ENCODE results near the gene SLC13A4.
"Not testable (repeated sequence)": the region's sequence is repeated elsewhere in the genome, so short reads cannot be mapped to it uniquely, and the experiment has no call there.

Gene SLC13A4

DNA sequence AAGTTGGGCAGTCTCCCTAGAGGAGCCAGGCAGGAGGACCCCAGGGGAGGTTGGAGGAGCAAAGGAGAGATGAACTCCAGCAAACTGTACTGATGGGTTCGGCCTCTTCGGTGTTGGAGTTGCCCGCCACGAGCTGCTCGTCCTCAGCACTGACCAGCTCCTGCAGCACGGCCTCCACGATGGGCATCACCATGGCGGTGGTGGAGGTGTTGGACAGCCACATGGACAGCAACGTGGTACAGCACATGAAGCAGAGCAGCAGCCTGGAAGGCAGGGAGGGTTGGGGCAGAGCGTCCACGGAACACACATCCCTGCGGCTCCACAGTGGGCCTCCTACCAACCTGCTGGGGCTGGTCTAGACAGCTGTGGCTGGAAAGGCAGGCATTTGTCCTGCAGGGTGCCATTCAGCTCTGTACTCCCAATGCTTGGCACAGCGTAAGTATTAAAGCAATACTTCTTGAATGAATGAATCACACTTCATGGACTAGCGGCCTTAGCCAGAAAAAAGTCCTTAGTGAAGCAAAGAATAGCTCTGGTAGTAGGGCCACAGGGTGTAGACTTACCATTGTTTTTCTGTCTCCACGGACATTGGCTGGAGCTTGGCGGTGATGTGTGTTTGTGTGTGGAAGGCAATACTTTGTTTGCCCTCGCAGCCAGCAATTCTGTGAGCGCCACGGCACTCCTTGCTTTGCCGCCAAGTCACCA, 21.8 kb downstream of the SLC13A4 start:
- no peaks in the 10 kb centered on the region for H3K9me3 ChIP-seq (ENCODE audit: control insufficient read depth, insufficient read depth, low read length)
- no peaks in the 10 kb centered on the region for H3K36me3 ChIP-seq (ENCODE audit: control insufficient read depth, insufficient read depth, low read length)

DNA sequence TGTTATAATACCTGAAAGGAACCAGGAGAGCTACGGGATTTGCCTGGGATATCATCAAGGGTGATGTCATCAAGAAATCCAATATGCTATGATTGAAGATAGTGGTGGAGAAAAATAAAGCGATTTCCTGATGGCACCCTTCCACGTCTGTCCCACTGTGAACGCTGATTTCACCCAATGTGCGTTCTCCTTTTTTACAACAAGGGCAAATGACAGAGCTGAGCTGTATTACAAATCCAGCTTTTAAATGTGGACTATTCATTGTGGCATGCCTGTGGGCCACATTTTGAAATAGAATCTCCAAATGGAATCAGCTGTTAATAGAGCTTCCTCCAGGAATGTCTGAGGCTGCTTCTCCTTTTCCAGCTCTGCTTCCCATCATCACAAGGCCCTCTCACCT, 23.3 kb downstream of the SLC13A4 start:
- H3K4me3 ChIP-seq (ENCODE audit: low read depth, low read length) = no peak overlapping the region
- no peaks in the 10 kb centered on the region for H3K36me3 ChIP-seq (ENCODE audit: control insufficient read depth, insufficient read depth, low read length)
- no peaks in the 10 kb centered on the region for H3K9me3 ChIP-seq (ENCODE audit: control insufficient read depth, insufficient read depth, low read length)
- H3K9ac ChIP-seq (ENCODE audit: low read depth, low read length) = no peak overlapping the region
- H3K4me1 ChIP-seq (ENCODE audit: control insufficient read depth, insufficient read depth, low read length) = no peaks in the 10 kb centered on the region
- no peaks in the 10 kb centered on the region for H3K27me3 ChIP-seq (ENCODE audit: control insufficient read depth, insufficient read depth, low read length)

More for the DNA sequence above, 21.8 kb downstream of the SLC13A4 start:
- no peak overlapping the region for H3K4me3 ChIP-seq (ENCODE audit: low read depth, low read length)
- peaks cover 3% of the 10 kb centered on the region for H3K4me1 ChIP-seq (ENCODE audit: control insufficient read depth, insufficient read depth, low read length)
- H3K27me3 ChIP-seq (ENCODE audit: control insufficient read depth, insufficient read depth, low read length) = no peaks in the 10 kb centered on the region
- no peak overlapping the region for H3K9ac ChIP-seq (ENCODE audit: low read depth, low read length)

DNA sequence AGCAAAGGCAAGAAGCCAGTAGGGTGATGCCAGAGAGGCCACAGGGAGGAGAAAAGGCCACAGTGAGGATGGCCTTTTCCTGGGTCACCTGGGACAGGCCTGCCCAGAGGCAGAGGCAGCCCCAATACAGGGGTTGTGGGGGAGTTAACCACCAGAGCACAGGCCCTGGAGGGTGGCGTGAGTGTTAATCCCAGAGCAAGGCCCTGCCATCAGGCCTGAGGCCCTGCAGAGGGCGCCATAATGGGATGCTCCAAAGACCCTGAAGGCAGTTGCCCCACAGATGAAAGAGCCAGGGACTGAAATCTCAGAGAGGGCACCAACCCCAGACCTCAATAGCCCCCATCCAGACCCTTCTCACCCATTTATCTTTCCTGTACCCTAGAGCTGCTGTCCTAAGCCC, 23.9 kb downstream of the SLC13A4 start:
- Histone ChIP-seq H3K4me1 (ENCODE audit: control insufficient read depth, insufficient read depth, low read length) (no peaks in the 10 kb centered on the region), H3K4me3 (ENCODE audit: low read depth, low read length) (no peak overlapping the region), H3K36me3 (ENCODE audit: control insufficient read depth, insufficient read depth, low read length) (no peaks in the 10 kb centered on the region), H3K27me3 (ENCODE audit: control insufficient read depth, insufficient read depth, low read length) (no peaks in the 10 kb centered on the region), H3K9me3 (ENCODE audit: control insufficient read depth, insufficient read depth, low read length) (no peaks in the 10 kb centered on the region), H3K9ac (ENCODE audit: low read depth, low read length) (no peak overlapping the region)

DNA sequence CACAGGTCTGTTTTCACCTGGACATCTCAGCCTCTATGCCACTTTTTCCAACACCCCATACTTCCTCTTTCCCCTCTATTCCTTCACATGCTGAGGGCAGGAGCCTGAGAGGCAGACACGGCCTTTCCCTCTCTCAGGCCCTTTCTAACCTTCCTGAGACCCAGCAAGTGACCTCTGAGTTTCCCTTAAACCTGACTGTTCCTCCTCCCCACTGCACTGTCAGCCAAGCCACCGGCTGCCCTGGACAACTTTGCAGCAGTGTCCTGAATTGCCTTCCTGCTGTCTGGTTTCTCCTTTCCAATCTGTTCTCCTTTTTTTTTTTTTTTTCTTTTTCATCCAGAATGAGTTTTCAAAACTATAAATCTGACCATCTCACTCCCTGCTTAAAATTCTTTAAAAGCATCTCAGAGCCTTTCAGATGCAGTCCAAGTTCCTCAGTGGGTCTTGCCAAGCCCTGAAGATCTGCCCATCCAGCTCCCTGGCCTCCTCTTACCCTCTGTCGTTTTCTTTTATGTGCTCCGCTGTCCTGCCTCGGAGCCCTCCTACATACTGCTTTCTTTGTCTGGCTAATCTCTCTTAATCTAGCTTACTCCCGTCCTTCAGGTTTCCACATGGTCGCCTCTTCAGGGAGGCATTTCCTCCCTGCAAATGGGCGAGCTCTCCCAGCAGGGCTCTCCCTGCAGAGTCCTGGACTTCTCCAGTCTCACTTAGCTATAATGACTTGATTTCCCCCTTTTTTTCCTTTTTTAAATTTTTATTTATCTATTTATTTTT, 30.5 kb downstream of the SLC13A4 start:
- H3K9ac ChIP-seq (ENCODE audit: low read depth, low read length) = no peak overlapping the region
- H3K4me1 ChIP-seq (ENCODE audit: control insufficient read depth, insufficient read depth, low read length) = no peaks in the 10 kb centered on the region
- no peak overlapping the region for H3K4me3 ChIP-seq (ENCODE audit: low read depth, low read length)
- no peaks in the 10 kb centered on the region for H3K36me3 ChIP-seq (ENCODE audit: control insufficient read depth, insufficient read depth, low read length)
- H3K9me3 ChIP-seq (ENCODE audit: control insufficient read depth, insufficient read depth, low read length) = no peaks in the 10 kb centered on the region
- H3K27me3 ChIP-seq (ENCODE audit: control insufficient read depth, insufficient read depth, low read length) = no peaks in the 10 kb centered on the region

DNA sequence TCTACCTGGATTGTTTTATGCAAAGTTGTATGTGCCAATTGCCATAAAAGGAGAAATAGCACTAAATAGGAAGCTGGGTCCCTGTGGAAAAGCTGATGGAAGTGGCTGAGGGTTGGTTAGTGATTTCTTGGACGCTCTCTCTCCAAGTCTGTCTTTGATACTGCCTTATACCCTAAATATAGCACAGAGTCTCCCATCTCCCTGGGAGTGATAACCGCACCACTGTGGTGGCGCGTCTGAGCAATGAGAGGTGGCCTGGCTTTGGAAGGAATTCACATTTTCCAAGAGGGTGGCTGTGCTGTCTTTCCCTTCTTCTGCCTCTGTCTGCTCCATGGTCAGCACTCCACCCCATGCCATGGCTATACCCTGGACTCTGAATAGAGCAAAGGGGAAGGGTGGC, 34.4 kb downstream of the SLC13A4 start:
- Histone ChIP-seq H3K9me3 (ENCODE audit: control insufficient read depth, insufficient read depth, low read length) (no peaks in the 10 kb centered on the region), H3K36me3 (ENCODE audit: control insufficient read depth, insufficient read depth, low read length) (no peaks in the 10 kb centered on the region), H3K4me3 (ENCODE audit: low read depth, low read length) (no peak overlapping the region), H3K27me3 (ENCODE audit: control insufficient read depth, insufficient read depth, low read length) (no peaks in the 10 kb centered on the region), H3K4me1 (ENCODE audit: control insufficient read depth, insufficient read depth, low read length) (no peaks in the 10 kb centered on the region), H3K9ac (ENCODE audit: low read depth, low read length) (no peak overlapping the region)

DNA sequence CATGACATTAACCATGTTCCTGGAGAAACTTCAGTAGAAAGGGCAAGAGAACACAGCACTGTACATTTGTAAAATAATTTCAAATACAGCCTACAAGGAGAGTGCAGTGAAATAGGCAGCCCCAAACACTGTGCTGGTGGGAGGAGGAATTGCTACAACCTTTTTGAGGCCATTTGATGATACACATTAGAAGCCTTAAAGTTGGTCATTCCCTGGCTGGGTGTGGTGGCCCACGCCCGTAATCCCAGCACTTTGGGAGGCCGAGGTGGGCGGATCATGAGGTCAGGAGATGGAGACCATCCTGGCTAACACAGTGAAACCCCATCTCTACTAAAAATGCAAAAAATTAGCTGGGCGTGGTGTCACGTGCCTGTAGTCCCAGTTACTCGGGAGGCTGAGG, 35.4 kb downstream of the SLC13A4 start:
- H3K9ac ChIP-seq (ENCODE audit: low read depth, low read length); H3K36me3 ChIP-seq (ENCODE audit: control insufficient read depth, insufficient read depth, low read length); H3K4me3 ChIP-seq (ENCODE audit: low read depth, low read length); H3K9me3 ChIP-seq (ENCODE audit: control insufficient read depth, insufficient read depth, low read length); H3K27me3 ChIP-seq (ENCODE audit: control insufficient read depth, insufficient read depth, low read length); H3K4me1 ChIP-seq (ENCODE audit: control insufficient read depth, insufficient read depth, low read length): not testable (repeated sequence)

DNA sequence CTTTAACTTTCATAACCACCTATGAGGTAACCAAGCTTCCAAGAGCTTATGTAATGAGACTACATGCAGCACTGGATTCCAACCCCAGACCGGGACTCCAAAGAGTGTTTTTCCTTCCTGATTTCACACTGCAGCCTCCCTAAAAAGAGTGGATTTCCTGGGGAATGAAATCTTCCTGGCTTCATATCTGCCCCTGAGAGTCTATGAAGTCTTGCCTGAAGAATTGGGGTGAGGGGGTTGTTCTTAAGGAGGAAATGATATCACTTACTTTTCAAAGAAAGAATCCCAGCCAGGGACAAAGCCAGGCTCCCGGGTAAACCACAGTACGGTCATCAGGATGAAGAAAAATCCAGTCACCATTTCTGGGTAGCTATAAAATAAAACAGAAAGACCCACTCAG, 35.9 kb downstream of the SLC13A4 start:
- Histone ChIP-seq H3K36me3 (ENCODE audit: control insufficient read depth, insufficient read depth, low read length) (no peaks in the 10 kb centered on the region), H3K27me3 (ENCODE audit: control insufficient read depth, insufficient read depth, low read length) (no peaks in the 10 kb centered on the region), H3K9me3 (ENCODE audit: control insufficient read depth, insufficient read depth, low read length) (no peaks in the 10 kb centered on the region), H3K4me1 (ENCODE audit: control insufficient read depth, insufficient read depth, low read length) (no peaks in the 10 kb centered on the region), H3K9ac (ENCODE audit: low read depth, low read length) (no peak overlapping the region), H3K4me3 (ENCODE audit: low read depth, low read length) (no peak overlapping the region)

DNA sequence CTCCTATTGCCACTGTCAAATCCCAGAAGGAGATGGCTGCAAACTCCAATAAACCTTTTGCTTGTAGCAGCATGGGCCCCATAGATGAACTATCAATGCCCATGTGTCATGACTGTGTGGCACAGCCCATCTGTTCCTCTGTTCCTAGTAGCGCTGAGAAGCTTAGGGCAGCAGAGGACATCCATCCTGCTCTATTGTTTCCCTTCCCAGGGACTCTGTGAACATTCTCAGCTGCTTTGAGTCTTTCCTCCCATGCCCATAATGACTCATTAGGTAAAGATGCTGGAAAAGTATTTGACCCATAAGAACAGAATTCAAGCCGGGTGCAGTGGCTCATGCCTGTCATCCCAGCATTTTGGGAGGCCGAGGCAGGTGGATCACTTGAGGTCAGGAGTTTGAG, 37.4 kb downstream of the SLC13A4 start:
- H3K27me3 ChIP-seq (ENCODE audit: control insufficient read depth, insufficient read depth, low read length) = no peaks in the 10 kb centered on the region
- H3K4me1 ChIP-seq (ENCODE audit: control insufficient read depth, insufficient read depth, low read length) = no peaks in the 10 kb centered on the region
- no peaks in the 10 kb centered on the region for H3K36me3 ChIP-seq (ENCODE audit: control insufficient read depth, insufficient read depth, low read length)
- H3K9me3 ChIP-seq (ENCODE audit: control insufficient read depth, insufficient read depth, low read length) = no peaks in the 10 kb centered on the region
- H3K4me3 ChIP-seq (ENCODE audit: low read depth, low read length) = no peak overlapping the region
- H3K9ac ChIP-seq (ENCODE audit: low read depth, low read length) = no peak overlapping the region

DNA sequence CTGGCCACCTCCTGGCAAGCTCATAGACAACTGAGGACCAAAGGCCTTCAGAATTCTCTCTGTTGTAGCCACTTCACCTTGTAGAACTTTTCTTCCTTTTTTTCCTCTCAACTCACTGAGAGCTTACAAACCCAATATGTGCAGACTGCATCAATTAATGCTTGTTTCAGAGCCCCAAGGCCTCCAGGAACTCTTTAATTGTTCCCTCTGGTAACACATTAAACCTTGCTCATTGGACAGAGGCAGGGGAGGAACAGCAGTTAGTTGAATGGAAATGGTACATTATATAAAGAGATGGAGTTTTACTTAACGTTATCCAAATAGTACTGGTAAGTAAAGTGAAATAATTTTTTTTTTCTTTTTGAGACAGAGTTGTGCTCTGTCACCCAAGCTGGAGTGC, 40.5 kb downstream of the SLC13A4 start:
- H3K27me3 ChIP-seq (ENCODE audit: control insufficient read depth, insufficient read depth, low read length) = no peaks in the 10 kb centered on the region
- H3K9me3 ChIP-seq (ENCODE audit: control insufficient read depth, insufficient read depth, low read length) = no peaks in the 10 kb centered on the region
- H3K4me1 ChIP-seq (ENCODE audit: control insufficient read depth, insufficient read depth, low read length) = no peaks in the 10 kb centered on the region
- no peak overlapping the region for H3K4me3 ChIP-seq (ENCODE audit: low read depth, low read length)
- H3K9ac ChIP-seq (ENCODE audit: low read depth, low read length) = no peak overlapping the region
- H3K36me3 ChIP-seq (ENCODE audit: control insufficient read depth, insufficient read depth, low read length) = no peaks in the 10 kb centered on the region

DNA sequence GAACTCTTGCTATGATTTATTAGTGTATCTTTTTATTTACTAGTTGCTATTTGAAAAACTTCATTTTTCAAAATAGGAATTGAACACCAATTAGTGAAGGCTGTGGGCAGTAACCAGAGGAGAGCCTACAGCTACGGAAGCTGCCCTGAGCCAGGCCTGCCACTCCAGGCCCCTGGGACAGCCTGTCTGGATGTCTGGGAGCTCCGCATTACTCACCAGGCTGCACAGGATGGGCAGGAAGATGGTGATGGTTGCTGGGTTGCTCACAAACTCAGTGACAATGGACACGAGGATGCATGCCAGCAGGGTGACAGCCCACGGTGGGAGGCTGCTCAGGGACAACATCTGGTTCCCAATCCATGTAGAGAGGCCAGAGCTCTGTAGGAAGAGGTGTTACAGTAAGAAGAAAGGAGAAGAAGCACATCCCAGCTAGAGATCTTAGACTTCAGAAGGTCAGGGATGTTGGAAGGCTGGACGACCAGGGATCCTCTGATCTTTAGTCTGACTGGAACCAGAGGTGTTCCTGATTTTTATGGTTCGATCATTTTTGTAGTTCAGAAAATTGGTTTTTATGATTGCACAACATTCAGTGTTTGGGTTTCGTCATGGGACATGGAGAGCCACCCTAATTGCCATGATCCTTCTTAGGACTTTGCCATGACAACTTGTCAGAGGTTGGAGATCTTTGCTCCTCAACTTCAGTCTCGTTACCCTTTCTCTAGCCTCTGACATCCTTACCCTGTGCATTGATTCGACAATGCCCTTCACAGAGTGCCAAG, 42.5 kb downstream of the SLC13A4 start:
- Histone ChIP-seq H3K27me3 (ENCODE audit: control insufficient read depth, insufficient read depth, low read length) (no peaks in the 10 kb centered on the region), H3K4me1 (ENCODE audit: control insufficient read depth, insufficient read depth, low read length) (no peaks in the 10 kb centered on the region), H3K4me3 (ENCODE audit: low read depth, low read length) (no peak overlapping the region), H3K9ac (ENCODE audit: low read depth, low read length) (no peak overlapping the region), H3K36me3 (ENCODE audit: control insufficient read depth, insufficient read depth, low read length) (no peaks in the 10 kb centered on the region), H3K9me3 (ENCODE audit: control insufficient read depth, insufficient read depth, low read length) (no peaks in the 10 kb centered on the region)

DNA sequence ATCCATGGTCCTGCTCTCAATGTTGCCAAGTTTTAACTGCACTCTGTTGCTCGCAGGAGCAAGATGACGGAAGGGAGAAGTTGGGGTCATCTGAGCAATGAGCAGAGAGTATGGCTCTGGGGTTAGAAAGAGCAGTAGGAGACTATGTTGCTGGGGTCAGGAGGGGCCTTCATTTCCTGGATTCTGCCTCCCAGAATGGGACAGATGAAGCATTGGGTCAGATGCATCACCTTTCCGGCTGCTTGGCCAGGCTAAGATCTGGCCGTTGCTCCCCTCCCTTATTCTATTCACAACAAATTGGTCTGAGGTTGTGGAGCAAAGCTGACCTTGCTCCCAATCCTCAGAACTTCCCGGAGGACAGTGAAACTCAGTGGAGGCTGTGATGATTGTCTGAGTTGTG, 43.3 kb downstream of the SLC13A4 start:
- H3K9ac ChIP-seq (ENCODE audit: low read depth, low read length) = no peak overlapping the region
- no peaks in the 10 kb centered on the region for H3K36me3 ChIP-seq (ENCODE audit: control insufficient read depth, insufficient read depth, low read length)

DNA sequence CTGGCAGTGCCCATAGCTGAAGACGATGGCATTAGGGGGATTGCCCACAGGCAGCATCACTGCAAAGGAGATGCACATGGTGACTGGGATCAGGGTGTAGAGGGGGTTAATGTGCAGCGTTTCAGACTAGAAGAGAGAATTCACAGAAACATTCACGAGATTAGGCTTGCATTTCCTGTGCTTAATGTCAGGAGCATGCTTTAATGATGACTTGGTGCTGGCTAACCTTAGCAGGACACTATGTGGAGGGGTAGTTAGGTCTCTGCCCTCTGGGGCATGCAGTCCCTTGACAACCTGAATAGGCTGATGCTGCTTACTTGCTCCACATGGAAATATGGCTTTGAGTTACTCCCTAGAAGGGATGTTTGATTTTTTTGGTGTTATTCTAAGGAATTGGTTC, 43.9 kb downstream of the SLC13A4 start:
- H3K4me1 ChIP-seq (ENCODE audit: control insufficient read depth, insufficient read depth, low read length) = no peaks in the 10 kb centered on the region
- no peaks in the 10 kb centered on the region for H3K27me3 ChIP-seq (ENCODE audit: control insufficient read depth, insufficient read depth, low read length)
- no peaks in the 10 kb centered on the region for H3K36me3 ChIP-seq (ENCODE audit: control insufficient read depth, insufficient read depth, low read length)
- H3K4me3 ChIP-seq (ENCODE audit: low read depth, low read length) = no peak overlapping the region
- no peak overlapping the region for H3K9ac ChIP-seq (ENCODE audit: low read depth, low read length)
- H3K9me3 ChIP-seq (ENCODE audit: control insufficient read depth, insufficient read depth, low read length) = no peaks in the 10 kb centered on the region

More for the DNA sequence above, 43.3 kb downstream of the SLC13A4 start:
- H3K9me3 ChIP-seq (ENCODE audit: control insufficient read depth, insufficient read depth, low read length) = no peaks in the 10 kb centered on the region
- no peak overlapping the region for H3K4me3 ChIP-seq (ENCODE audit: low read depth, low read length)
- no peaks in the 10 kb centered on the region for H3K4me1 ChIP-seq (ENCODE audit: control insufficient read depth, insufficient read depth, low read length)
- no peaks in the 10 kb centered on the region for H3K27me3 ChIP-seq (ENCODE audit: control insufficient read depth, insufficient read depth, low read length)

Data from iPS-15b (cell line).